ENCODE data around the gene ZNF552.
"Not testable (repeated sequence)": the region's sequence is repeated elsewhere in the genome, so short reads cannot be mapped to it uniquely, and the experiment has no call there.

DNA sequence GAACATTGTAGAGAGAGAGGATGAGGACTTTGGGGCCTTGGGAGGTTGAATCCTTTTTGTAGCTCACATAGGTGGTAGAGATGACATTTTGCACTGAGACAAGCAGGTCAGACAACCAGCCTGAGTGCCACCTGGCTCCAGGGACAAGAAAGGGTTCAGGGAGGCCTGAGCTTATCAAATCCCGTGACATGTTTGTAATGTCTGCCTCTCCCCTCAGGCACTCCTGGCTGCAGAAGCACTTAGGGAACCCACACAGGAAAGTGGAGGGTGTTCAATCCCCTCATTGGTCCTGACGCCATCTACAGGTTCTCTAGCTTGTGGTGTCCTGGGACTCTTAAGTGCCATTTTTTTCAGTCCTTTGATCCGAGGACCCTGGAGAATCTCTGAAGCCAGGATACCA lies 6.4 kb upstream of the ZNF552 start:
- TF ChIP-seq, protein P1, sequence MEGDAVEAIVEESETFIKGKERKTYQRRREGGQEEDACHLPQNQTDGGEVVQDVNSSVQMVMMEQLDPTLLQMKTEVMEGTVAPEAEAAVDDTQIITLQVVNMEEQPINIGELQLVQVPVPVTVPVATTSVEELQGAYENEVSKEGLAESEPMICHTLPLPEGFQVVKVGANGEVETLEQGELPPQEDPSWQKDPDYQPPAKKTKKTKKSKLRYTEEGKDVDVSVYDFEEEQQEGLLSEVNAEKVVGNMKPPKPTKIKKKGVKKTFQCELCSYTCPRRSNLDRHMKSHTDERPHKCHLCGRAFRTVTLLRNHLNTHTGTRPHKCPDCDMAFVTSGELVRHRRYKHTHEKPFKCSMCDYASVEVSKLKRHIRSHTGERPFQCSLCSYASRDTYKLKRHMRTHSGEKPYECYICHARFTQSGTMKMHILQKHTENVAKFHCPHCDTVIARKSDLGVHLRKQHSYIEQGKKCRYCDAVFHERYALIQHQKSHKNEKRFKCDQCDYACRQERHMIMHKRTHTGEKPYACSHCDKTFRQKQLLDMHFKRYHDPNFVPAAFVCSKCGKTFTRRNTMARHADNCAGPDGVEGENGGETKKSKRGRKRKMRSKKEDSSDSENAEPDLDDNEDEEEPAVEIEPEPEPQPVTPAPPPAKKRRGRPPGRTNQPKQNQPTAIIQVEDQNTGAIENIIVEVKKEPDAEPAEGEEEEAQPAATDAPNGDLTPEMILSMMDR (IDR thresholded peaks at IDR 0.05), result not testable (repeated sequence)
- TF ChIP-seq POLR2AphosphoS5 (IDR thresholded peaks at IDR 0.05), result not testable (repeated sequence)

Data from prostate gland (tissue), 2 donors.